GM12878 (cell line): Measurements from ENCODE around the gene KIF26A. TPM values are rescaled to one million over a fixed set of nuclear protein-coding genes. Genes with fewer than 3 reads are reported as not detected.

Experiments
- ATAC-seq: fragments of 200-7000 bp; cut with Tn5 transposase; 3 replicates; pipeline ENCODE4 v1.9.1; 2020; ENCODE audit warnings: mild to moderate bottlenecking, moderate library complexity
- BruUV-seq: library from RNA; stranded (reverse); fragments of 400-500 nt; replicated peaks from 2 replicates; lab custom pipeline; 2021; lab: Mats Ljungman, UMichigan
- CTCF ChIA-PET: fragments of 300-600 bp; sonication (Branson Sonifier 250); formaldehyde crosslinking; extraction: SDS; loops from one replicate; lab custom pipeline; 2021; ENCODE audit warnings: inconsistent platforms; lab: Yijun Ruan, JAX
- POLR2A ChIA-PET: fragments of 350-600 bp; formaldehyde crosslinking; extraction: SDS; loops from one replicate; lab custom pipeline; 2021; ENCODE audit warnings: inconsistent platforms; lab: Charles Lee
- RAD21 ChIA-PET: fragments of 300-600 bp; sonication (Branson Sonifier 250); formaldehyde crosslinking; loops from one replicate; lab custom pipeline; 2023; ENCODE audit warnings: antibody characterized with exemption; ENCODE audit not compliant: unreplicated experiment; lab: Charles Lee
- SMC1A ChIA-PET: fragments of 300-600 bp; sonication (Branson Sonifier 250); formaldehyde crosslinking; loops from one replicate; lab custom pipeline; 2023; ENCODE audit not compliant: unreplicated experiment, uncharacterized antibody; lab: Charles Lee
- DNase-seq: peaks from one replicate; pipeline ENCODE4 v3.0.0-alpha.2; 2011; ENCODE audit warnings: low read depth, low spot score
- FAIRE-seq: peaks from 3 replicates; lab custom pipeline; 2011; peaks lifted over from hg19 to GRCh38; lab: Jason Lieb, UNC
- H2AFZ ChIP-seq: 2 replicates; pipeline ENCODE4 v1.6.0; 2011; ENCODE audit warnings: low read depth, low read length, control low read depth; ENCODE audit not compliant: control insufficient read depth
- H3K27ac ChIP-seq: 2 replicates; pipeline ENCODE4 v1.5.1; 2011; ENCODE audit warnings: control low read depth; ENCODE audit not compliant: control insufficient read depth, insufficient read depth
- H3K27me3 ChIP-seq, 2 experiments: replicated peaks in 1 of 2; 2 replicates each; pipeline versions ENCODE4 v1.6.0 to v1.6.1; 2011; ENCODE audit warnings: low read length in 1 of 2; ENCODE audit not compliant: control insufficient read depth in 2 of 2, insufficient read depth in 2 of 2
- H3K36me3 ChIP-seq, 2 experiments: 2 replicates each; pipeline ENCODE4 v1.5.1; 2011; ENCODE audit warnings: low read length in 1 of 2; ENCODE audit not compliant: control insufficient read depth in 2 of 2, insufficient read depth in 2 of 2
- H3K4me1 ChIP-seq: 2 replicates; pipeline ENCODE4 v1.6.1; 2011; ENCODE audit warnings: mild to moderate bottlenecking, low read length, moderate library complexity, mixed read lengths; ENCODE audit not compliant: control insufficient read depth, insufficient read depth
- H3K4me2 ChIP-seq: 2 replicates; pipeline ENCODE4 v1.6.0; 2011; ENCODE audit warnings: control low read depth; ENCODE audit not compliant: control insufficient read depth, insufficient read depth
- H3K4me3 ChIP-seq: fragments of 200-600 bp; sonication (generic); 2 replicates; pipeline ENCODE4 v1.5.1; 2016
- H3K79me2 ChIP-seq: 2 replicates; pipeline ENCODE4 v1.6.0; 2011; ENCODE audit warnings: low read length; ENCODE audit not compliant: control insufficient read depth, insufficient read depth
- H3K9ac ChIP-seq: 2 replicates; pipeline ENCODE4 v1.8.0; 2011; ENCODE audit warnings: low read length, control low read depth, mixed read lengths; ENCODE audit not compliant: control insufficient read depth, insufficient read depth
- H3K9me3 ChIP-seq: replicated peaks from 3 replicates; pipeline ENCODE4 v1.5.1; 2011; ENCODE audit warnings: mild to moderate bottlenecking, low read length; ENCODE audit not compliant: control insufficient read depth, insufficient read depth
- H4K20me1 ChIP-seq: 2 replicates; pipeline ENCODE4 v1.6.0; 2011; ENCODE audit not compliant: control insufficient read depth, insufficient read depth
- ESRRA ChIP-seq: IDR thresholded peaks from 2 replicates; pipeline ENCODE4 v1.6.1; 2012; ENCODE audit warnings: mild to moderate bottlenecking, low read length, improper control_type of control experiment
- EZH2 ChIP-seq: IDR thresholded peaks from 2 replicates; pipeline ENCODE4 v1.6.1; 2012; ENCODE audit warnings: low read depth, mild to moderate bottlenecking, control low read depth, inconsistent platforms, low read length, borderline replicate concordance; ENCODE audit not compliant: control insufficient read depth
- IRF3 ChIP-seq: fragments of 450-650 bp; IDR thresholded peaks from 2 replicates; pipeline ENCODE4 v1.6.1; 2014; ENCODE audit warnings: mild to moderate bottlenecking
- RAD51 ChIP-seq: fragments of 450-650 bp; IDR thresholded peaks from 2 replicates; pipeline ENCODE4 v1.6.1; 2016; ENCODE audit warnings: moderate library complexity, mild to moderate bottlenecking, inconsistent platforms
- ZBTB33 ChIP-seq: fragments of 450-650 bp; IDR thresholded peaks from 2 replicates; pipeline ENCODE4 v1.6.1; 2017; ENCODE audit warnings: mild to moderate bottlenecking
- ZNF384 ChIP-seq: IDR thresholded peaks from 2 replicates; pipeline ENCODE4 v1.6.1; 2012; ENCODE audit warnings: low read depth, mild to moderate bottlenecking, low read length, improper control_type of control experiment, borderline replicate concordance
- WGBS: methylation state at CpG from one replicate; pipeline ENCODE4 v1.1.6; 2016; ENCODE audit warnings: low lambda C conversion rate; ENCODE audit not compliant: insufficient replicate concordance, insufficient coverage; ENCODE audit errors: missing lambda C conversion rate; 5-methylcytosine and 5-hydroxymethylcytosine counted together
- in situ Hi-C: fragments of 300-500 bp; cut with MboI; formaldehyde crosslinking; loops from 9 replicates; pipeline ENCODE4 v1.14.3; 2018; ENCODE audit warnings: mixed read lengths
- intact Hi-C: fragments of 100-400 bp; cut with micrococcal nuclease; formaldehyde crosslinking; loops from one replicate; pipeline ENCODE4 v1.14.2; 2022; ENCODE audit not compliant: unreplicated experiment
- polyA plus RNA-seq, 11 experiments: library from polyadenylated mRNA; depleted of rRNA in 4 of 11; unstranded in 6 of 11; stranded (reverse) in 5 of 11; fragments of >200 nt; fragmentation: Nextera tagmentation in 4 of 11; fragmentation: Illumina TruSeq in 1 of 11; extraction: Ambion mirVana in 4 of 11; extraction: Trizol in 1 of 11; gene quantifications; 1 replicate in 1 of 11; 2 replicates in 10 of 11; pipeline versions ENCODE4 v1.2.1 to v1.2.3, GENCODE V29; 2011 to 2016; ENCODE audit warnings: inconsistent platforms in 2 of 11, missing spikeins in 2 of 11, low read depth in 1 of 11
- total RNA-seq, 4 experiments: library from RNA; depleted of rRNA in 3 of 4; stranded (reverse); fragments of >200 nt in 3 of 4; fragmentation: Illumina TruSeq in 1 of 4; extraction: Trizol in 1 of 4; gene quantifications; 2 replicates each; pipeline versions ENCODE4 v1.2.1 to v1.2.3, GENCODE V29; 2013 to 2021
- TF ChIP-seq, protein P1 (sequence below): fragments of 450-650 bp; IDR thresholded peaks from 2 replicates; pipeline ENCODE4 v1.6.1; 2018; ENCODE audit warnings: borderline replicate concordance, mild to moderate bottlenecking; ENCODE audit not compliant: partially characterized antibody
- TF ChIP-seq, protein P2 (sequence below): IDR thresholded peaks from 2 replicates; pipeline ENCODE4 v1.6.1; 2012; ENCODE audit warnings: low read depth, low read length, improper control_type of control experiment
- TF ChIP-seq, protein P3 (sequence below): fragments of 450-650 bp; formaldehyde crosslinking; IDR thresholded peaks from 2 replicates; pipeline ENCODE4 v1.4.0; 2020; ENCODE audit warnings: mild to moderate bottlenecking, moderate library complexity

Gene KIF26A
- total and polyA plus RNA-seq, 10 of the 15 experiments (the other 5 are each of a cell fraction or from before 2014, with no cell fraction given): 0.05 TPM; not detected in 9

DNA sequence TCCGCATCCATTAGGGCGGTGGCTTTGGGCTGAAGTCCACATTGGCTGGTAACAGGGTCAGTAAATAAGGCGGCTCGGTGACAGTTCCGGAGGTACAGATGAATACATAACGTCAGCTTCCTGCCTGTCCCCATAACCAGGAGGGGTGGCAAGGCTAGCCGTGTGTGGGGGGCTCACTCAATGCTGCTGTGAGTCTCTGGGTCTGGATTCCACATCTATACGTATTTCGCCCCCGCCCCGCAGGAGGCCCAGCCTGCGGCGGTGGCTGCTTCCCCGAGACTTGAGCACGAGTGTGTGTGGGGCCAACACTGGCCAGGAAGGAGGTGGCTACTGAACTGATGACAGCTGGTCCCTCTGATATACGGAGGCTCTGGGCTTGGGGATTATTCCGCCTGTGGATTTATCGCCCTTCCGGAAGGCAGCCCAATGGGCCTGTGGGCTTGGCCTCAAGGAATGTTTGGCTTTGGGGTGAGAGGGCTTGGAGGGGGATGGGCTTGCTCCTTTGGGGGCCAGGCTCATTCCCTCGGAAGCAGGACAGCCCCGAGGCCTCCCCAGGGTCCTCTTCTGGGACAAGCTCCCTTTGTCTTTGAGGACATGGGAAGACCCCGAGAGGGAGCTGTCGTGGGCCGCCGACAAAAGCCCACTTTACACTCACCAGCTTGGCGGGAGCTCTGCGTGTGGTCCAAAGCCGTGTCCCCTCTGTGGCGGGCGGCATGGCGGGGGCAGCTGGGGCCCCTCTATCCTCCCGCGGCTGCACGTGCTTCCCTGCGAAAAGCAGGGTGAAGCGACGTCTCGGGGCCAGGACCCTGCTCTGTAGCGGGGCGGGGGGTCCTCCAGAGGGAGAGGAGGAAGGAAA lies 82.1 kb downstream of the KIF26A start:
- CTCF ChIA-PET: no interaction called here
- SMC1A ChIA-PET: no interaction called here
- no peak overlapping the region for H2AFZ ChIP-seq
- TF ChIP-seq, protein P1, sequence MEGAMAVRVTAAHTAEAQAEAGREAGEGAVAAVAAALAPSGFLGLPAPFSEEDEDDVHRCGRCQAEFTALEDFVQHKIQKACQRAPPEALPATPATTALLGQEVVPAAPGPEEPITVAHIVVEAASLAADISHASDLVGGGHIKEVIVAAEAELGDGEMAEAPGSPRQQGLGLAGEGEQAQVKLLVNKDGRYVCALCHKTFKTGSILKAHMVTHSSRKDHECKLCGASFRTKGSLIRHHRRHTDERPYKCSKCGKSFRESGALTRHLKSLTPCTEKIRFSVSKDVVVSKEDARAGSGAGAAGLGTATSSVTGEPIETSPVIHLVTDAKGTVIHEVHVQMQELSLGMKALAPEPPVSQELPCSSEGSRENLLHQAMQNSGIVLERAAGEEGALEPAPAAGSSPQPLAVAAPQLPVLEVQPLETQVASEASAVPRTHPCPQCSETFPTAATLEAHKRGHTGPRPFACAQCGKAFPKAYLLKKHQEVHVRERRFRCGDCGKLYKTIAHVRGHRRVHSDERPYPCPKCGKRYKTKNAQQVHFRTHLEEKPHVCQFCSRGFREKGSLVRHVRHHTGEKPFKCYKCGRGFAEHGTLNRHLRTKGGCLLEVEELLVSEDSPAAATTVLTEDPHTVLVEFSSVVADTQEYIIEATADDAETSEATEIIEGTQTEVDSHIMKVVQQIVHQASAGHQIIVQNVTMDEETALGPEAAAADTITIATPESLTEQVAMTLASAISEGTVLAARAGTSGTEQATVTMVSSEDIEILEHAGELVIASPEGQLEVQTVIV: no peak
- TF ChIP-seq EZH2: no peak
- no peak for TF ChIP-seq ZNF384
- TF ChIP-seq ESRRA: no peak
- no peak for TF ChIP-seq RAD51
- TF ChIP-seq, protein P2, sequence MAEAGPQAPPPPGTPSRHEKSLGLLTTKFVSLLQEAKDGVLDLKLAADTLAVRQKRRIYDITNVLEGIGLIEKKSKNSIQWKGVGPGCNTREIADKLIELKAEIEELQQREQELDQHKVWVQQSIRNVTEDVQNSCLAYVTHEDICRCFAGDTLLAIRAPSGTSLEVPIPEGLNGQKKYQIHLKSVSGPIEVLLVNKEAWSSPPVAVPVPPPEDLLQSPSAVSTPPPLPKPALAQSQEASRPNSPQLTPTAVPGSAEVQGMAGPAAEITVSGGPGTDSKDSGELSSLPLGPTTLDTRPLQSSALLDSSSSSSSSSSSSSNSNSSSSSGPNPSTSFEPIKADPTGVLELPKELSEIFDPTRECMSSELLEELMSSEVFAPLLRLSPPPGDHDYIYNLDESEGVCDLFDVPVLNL: no peak
- TF ChIP-seq IRF3: no peak
- TF ChIP-seq, protein P3, sequence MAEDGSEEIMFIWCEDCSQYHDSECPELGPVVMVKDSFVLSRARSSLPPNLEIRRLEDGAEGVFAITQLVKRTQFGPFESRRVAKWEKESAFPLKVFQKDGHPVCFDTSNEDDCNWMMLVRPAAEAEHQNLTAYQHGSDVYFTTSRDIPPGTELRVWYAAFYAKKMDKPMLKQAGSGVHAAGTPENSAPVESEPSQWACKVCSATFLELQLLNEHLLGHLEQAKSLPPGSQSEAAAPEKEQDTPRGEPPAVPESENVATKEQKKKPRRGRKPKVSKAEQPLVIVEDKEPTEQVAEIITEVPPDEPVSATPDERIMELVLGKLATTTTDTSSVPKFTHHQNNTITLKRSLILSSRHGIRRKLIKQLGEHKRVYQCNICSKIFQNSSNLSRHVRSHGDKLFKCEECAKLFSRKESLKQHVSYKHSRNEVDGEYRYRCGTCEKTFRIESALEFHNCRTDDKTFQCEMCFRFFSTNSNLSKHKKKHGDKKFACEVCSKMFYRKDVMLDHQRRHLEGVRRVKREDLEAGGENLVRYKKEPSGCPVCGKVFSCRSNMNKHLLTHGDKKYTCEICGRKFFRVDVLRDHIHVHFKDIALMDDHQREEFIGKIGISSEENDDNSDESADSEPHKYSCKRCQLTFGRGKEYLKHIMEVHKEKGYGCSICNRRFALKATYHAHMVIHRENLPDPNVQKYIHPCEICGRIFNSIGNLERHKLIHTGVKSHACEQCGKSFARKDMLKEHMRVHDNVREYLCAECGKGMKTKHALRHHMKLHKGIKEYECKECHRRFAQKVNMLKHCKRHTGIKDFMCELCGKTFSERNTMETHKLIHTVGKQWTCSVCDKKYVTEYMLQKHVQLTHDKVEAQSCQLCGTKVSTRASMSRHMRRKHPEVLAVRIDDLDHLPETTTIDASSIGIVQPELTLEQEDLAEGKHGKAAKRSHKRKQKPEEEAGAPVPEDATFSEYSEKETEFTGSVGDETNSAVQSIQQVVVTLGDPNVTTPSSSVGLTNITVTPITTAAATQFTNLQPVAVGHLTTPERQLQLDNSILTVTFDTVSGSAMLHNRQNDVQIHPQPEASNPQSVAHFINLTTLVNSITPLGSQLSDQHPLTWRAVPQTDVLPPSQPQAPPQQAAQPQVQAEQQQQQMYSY (CRISPR knock-in tag): no peak
- no peak for TF ChIP-seq ZBTB33

More for the DNA sequence above, 82.1 kb downstream of the KIF26A start:
- 58% methylated on average over 36 of the region's 40 CpGs for WGBS
- no peak overlapping the region for H3K4me3 ChIP-seq
- H3K27ac ChIP-seq: no peak overlapping the region
- intact Hi-C loops (loop anchor here (5.0 kb wide), 1 partner anchor 143 kb away; no protein-coding TSS in a partner anchor), in situ Hi-C loops (no loop called here)
- ChIA-PET POLR2A (no interaction called here), RAD21 (no interaction called here)
- BruUV-seq: no TSS peak
- no peaks in the 10 kb centered on the region for H3K79me2 ChIP-seq
- no peaks in the 10 kb centered on the region; a peak in 1 of 4 replicates for H3K27me3 ChIP-seq
- H3K4me2 ChIP-seq: no peak overlapping the region
- DNase-seq: no peak
- no peak overlapping the region for H3K9ac ChIP-seq
- no peaks in the 10 kb centered on the region for H3K36me3 ChIP-seq
- H3K9me3 ChIP-seq: no peaks in the 10 kb centered on the region
- ATAC-seq: no peak
- no peaks in the 10 kb centered on the region; the same call in 1 of the 2 replicates for H4K20me1 ChIP-seq
- no peaks in the 10 kb centered on the region for H3K4me1 ChIP-seq
- FAIRE-seq: no peak
